HG03457 (cell line): Measurements from ENCODE around the gene HELB.

Experiments
- ATAC-seq: cut with Tn5 transposase; IDR thresholded peaks from one replicate; pipeline ENCODE4 v1.9.1; 2021; ENCODE audit warnings: moderate number of reproducible peaks; ENCODE audit not compliant: unreplicated experiment

The HELB gene

DNA sequence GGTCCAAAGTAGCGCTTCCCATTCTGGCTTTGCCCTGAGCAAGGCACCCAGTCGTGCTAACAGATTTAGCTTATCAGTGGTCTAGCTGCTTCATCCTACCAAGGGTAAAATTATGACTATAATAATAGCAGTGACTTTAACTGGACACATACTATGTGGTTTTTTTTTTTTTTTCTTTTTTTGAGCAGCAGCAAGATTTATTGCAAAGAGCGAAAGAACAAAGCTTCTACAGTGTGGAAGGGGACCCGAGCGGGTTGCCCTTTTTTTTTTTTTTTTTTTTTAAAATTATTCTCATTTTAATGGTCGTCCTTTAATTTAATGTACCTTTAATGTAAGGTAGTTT is 505 bp downstream of the HELB start:
- ATAC-seq = no peak

- peak; percentile 41 for ATAC-seq
These were observed 1.1 kb downstream of the HELB start for GRCh38 chr12:66303316-66303804.

DNA sequence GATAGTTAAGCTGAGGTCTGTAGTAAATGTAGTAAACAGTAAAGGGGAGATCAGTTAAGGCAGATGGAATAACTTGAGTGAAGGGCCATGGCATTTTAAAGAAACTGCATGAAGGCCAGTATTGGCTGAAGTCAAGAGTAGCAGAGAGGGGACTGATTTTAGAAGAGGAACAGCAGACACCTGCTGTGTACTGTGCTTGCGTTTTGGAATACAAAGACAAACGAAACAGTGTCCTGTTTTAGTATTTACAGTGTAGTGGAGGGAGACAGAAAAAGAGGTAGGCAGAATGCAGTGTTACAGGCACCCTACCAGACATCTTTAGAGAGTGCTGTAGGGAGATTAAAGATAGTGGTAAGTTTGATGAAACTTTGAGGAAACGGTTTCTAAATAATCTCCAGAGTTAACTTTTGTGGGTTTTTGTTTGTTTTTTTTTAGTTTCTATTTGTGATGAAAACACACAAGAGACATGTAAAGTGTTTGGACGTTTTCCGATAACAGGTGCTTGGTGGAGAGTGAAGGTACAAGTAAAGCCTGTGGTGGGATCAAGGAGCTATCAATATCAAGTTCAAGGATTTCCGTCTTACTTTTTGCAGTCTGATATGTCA is 2.1 kb downstream of the HELB start:
- no peak for ATAC-seq

- no peak for ATAC-seq
These were observed 7.3 kb downstream of the HELB start for GRCh38 chr12:66309606-66310005.

DNA sequence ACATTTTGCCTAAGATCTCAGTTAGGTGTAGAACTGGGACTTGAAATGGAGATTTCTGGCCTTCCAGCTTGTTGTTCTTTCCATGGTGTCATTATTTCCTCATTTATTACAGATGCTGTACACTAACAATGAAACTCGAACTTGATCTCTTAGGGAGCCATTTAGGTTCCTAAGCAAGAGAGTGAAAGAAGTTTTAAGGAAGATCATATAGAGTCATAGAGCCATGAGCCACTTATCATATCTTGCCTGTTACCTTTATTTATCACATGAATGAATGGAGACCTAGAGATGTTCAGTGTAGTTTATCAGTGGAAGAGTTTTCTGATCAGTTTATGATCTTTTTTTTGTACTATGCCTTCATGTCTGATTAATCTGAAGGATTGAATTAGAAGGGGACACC is 9.9 kb downstream of the HELB start:
- ATAC-seq = no peak

- no peak for ATAC-seq
These were observed 12.0 kb downstream of the HELB start for GRCh38 chr12:66314278-66314677.

DNA sequence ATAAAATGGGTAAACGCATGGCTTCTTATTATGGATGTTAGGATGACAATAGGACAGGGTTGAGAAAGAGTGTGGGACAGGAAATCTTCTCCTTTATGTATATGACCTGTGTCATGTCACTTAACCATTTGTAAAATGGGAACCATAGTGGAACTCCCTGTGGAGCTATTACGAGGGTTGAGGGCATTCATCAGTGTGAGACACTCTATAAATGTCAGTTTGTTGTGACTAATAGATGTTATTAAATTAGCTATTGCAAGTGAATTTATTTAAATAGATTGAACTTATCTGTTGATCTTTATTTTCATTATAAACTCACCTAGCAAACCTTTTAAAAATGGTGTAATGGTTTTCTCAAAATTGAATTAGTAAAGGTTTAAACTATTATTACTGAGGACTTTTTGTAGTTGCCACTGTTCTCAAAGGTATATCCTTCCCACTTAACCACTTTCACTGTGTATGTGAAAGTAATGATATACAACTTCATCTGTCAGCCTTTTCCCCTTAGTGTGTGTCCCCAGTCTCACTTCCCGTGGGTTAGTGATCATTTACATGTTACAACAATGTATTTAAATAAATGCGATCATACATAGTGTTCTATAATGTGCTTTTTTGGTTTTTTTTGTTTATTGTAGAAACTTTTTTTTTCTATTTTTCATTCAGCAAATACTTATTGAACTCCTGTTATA is 17.1 kb downstream of the HELB start:
- peak; percentile 57 for ATAC-seq

DNA sequence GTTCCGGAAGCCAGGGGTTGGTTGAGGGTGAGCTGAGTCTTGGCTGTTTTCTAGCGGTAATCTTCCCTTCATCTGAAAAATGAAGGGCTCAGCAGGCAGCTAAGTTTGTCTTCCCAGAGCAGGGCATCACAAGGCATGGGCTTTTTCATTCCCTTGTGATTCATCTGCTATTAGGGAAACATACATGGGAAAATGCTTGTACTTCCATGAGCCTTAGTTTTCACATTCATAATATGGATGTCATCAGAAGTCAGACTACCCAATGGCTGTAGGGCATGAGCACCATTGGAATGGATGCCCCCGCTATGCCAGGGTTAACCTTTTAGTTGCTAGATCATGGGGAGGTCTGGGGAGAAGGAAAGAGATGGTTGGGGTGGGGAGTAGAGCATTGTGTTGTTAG is 18.7 kb downstream of the HELB start:
- ATAC-seq = no peak

DNA sequence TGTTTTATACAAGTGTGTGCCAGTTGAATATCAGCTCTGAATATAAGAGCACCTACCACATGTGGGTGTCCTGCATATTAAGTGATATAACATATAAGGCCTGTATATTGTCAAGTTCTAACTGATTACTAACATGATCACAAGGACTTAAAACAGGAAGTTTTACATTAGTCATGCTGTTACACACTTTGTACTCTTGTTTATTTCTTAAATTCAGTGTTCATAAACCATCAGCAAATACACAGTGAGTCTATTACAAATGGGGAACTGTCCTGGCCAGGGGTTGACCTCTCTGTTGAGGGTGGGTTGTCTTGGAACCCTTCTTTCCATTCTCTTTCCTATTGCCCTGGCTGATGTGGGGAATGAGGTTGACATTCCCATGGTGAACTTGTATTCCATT is 19.1 kb downstream of the HELB start:
- ATAC-seq = no peak

GRCh38 chr12:66323017-66323416 is 20.7 kb downstream of the HELB start:
- no peak for ATAC-seq

DNA sequence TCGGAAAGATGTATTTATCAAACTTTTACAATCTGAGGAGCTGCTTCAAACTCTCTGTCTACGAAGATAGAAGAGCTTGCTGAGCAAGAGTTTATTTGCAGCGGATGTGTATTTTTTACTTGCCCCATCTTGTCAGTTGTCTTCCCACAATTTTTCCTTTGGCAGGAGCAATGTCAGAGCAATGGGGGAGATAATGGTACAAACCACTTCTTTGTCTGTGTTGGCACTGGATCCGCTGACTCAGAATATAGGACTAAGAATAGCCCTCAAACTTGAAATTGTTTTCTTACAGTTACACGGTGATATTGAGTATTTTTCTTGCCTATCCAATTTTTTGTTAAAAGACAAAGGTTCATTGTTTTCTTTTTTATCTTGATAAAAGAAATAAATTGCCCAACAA is 27.6 kb downstream of the HELB start:
- ATAC-seq = no peak

DNA sequence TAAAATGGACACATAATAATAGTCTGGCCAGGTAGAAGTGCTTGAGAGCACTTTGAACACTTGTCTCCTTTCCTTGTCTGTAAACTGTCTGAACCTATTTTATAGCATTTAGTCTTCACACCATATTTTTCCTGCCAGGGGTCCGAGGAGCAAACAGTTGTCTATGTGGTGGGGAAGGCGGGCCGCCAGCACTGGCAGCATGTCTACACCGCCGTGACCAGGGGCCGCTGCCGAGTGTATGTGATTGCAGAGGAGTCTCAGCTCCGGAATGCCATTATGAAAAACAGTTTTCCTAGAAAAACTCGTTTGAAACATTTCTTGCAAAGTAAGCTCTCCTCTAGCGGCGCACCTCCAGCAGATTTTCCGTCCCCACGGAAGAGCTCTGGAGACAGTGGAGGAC is 28.7 kb downstream of the HELB start:
- no peak for ATAC-seq

GRCh38 chr12:66331814-66332213 is 29.5 kb downstream of the HELB start:
- no peak for ATAC-seq

DNA sequence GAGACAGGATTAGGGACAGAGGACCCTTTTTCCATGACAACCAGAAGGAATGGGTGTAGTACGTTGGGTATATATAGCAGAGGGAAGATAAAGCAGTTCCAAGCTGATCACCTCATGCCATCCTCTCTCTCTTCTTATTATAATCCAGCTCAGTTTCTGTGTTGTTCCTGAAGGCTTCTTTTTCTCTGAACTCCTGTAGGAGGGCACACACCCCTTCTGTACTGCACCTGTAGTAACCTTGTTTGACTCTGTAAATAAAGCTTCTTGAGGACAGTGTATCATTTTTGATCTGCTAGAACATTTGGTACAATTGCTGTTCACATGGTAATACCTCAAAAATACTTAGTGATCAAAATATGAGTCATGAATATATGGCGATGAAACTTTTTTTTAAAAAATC is 33.5 kb downstream of the HELB start:
- ATAC-seq = no peak

- ATAC-seq = no peak
These were observed 35.2 kb downstream of the HELB start for GRCh38 chr12:66337381-66338010.

- ATAC-seq = no peak
These were observed 37.8 kb downstream of the HELB start for GRCh38 chr12:66340131-66340530.

- no peak for ATAC-seq
These were observed 38.8 kb downstream of the HELB start for GRCh38 chr12:66341126-66341525.

DNA sequence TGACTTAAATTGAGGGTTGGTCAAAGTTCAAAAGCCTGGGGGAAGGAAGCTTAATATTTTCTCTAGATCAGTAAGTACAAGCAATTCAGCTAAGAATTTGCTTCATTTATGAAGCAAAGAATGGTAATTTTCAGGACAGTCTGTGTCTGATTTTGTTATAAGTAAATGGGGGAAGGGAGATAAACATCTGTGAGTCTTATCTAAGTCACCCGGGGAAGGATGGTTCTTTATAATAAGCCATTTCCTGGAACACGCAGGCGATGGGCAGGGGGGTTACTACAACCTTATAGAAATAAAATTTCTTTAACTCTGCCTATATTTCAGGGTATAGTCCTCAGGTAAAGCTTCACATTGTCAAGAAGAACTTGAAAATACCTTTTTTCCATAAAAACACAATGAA is 42.9 kb downstream of the HELB start:
- ATAC-seq = no peak

- no peak for ATAC-seq
These were observed 43.7 kb downstream of the HELB start for GRCh38 chr12:66345956-66346355.

DNA sequence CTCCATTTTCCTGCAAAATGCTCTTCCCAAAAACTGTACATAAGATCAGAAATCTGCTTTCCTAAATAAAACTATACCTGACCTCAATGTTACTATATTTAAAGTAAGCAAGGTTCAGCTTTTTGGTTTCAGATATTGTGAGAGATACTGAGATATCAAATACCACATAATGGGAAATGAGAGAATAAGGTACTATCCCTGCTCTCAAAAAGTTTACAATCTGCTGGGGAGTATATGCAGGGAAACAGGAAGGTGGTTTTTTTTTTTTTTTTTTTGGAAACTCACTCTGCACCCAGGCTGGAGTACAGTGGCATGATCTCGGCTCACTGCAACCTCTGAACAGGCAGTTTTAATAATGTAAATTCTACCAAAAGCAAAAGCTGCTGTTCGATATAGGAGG is 49.0 kb downstream of the HELB start:
- ATAC-seq = no peak

GRCh38 chr12:66352197-66352596 is 49.9 kb downstream of the HELB start:
- ATAC-seq = no peak

DNA sequence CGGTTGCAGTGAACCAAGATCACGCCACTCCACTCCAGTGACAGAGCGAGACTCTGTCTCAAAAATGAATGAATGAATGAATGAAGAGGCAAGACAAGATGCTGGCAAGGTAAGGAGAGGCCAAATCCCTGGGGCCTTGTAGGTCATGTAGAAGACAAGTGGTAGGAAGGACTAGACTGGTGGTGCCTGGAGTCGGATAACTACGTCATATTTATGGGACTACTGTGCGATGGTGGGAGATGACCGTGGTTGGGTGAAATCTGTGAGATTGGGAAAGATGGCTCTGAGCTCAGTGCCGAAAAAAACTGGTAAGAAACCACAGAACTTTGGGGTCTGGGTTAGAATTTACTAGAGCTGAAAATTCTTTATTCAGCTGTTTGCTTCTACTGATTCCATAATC is 50.6 kb downstream of the HELB start:
- no peak for ATAC-seq
